GM12801 (cell line): ENCODE results near the gene MYH7.

ENCODE experiments used
- CTCF ChIP-seq: IDR thresholded peaks from one replicate; pipeline ENCODE4 v1.5.1; 2011; ENCODE audit warnings: control low read depth; ENCODE audit not compliant: insufficient read length; ENCODE audit errors: extremely low read depth

The MYH7 gene

GRCh38 chr14:23382731-23383440, 52.6 kb downstream of the MYH7 start:
- no peak for TF ChIP-seq CTCF

- no peak for TF ChIP-seq CTCF
Measured at GRCh38 chr14:23382276-23382675, 53.2 kb downstream of the MYH7 start.

- TF ChIP-seq CTCF = no peak
Measured at GRCh38 chr14:23381871-23382270, 53.6 kb downstream of the MYH7 start.

GRCh38 chr14:23380976-23381375, 54.5 kb downstream of the MYH7 start:
- TF ChIP-seq CTCF = no peak

- no peak for TF ChIP-seq CTCF
Measured at GRCh38 chr14:23380197-23380914, 55.1 kb downstream of the MYH7 start.

GRCh38 chr14:23379366-23380196, 55.9 kb downstream of the MYH7 start:
- TF ChIP-seq CTCF = no peak

- no peak for TF ChIP-seq CTCF
Measured at GRCh38 chr14:23378612-23379220, 56.7 kb downstream of the MYH7 start.
